Peyer's patch (tissue), 4 donors: ENCODE data around the gene ABLIM1. TPM values are rescaled to one million over a fixed set of nuclear protein-coding genes. Genes with fewer than 3 reads are reported as not detected.
A peak's percentile ranks its signal among the peaks of the same experiment; 100 is the strongest.

Experiments used
- DNase-seq, 3 donors: peaks; one replicate each; pipeline ENCODE4 v3.0.0-alpha.2; 2017 to 2019
- H3K27ac ChIP-seq, 4 donors: fragments of 200-600 bp; sonication (generic); one replicate each; pipeline ENCODE4 v1.5.1; 2016 to 2019
- H3K27me3 ChIP-seq, 2 donors: fragments of 200-600 bp; sonication (generic); one replicate each; pipeline ENCODE4 v1.5.1; 2019
- H3K36me3 ChIP-seq, 3 donors: fragments of 200-600 bp; sonication (generic); one replicate each; pipeline ENCODE4 v1.5.1; 2016 to 2019
- H3K4me1 ChIP-seq, 4 donors: fragments of 200-600 bp; sonication (generic); one replicate each; pipeline ENCODE4 v1.5.1; 2016 to 2019
- H3K4me3 ChIP-seq, 4 donors: fragments of 200-600 bp; sonication (generic); 1 replicate in 3 of 4; 2 replicates in 1 of 4; pipeline ENCODE4 v1.5.1; 2016 to 2019; ENCODE audit warnings: mild to moderate bottlenecking in 1 of 4
- H3K9me3 ChIP-seq, 4 donors: fragments of 200-600 bp; sonication (generic); one replicate each; pipeline ENCODE4 v1.5.1; 2016 to 2019; ENCODE audit warnings: mild to moderate bottlenecking in 1 of 4
- POLR2A ChIP-seq, 2 donors: fragments of 450-650 bp; IDR thresholded peaks; one replicate each; pipeline ENCODE4 v1.5.1; 2017; ENCODE audit warnings: antibody characterized with exemption in 2 of 2, mild to moderate bottlenecking in 2 of 2, moderate library complexity in 2 of 2
- total RNA-seq, 4 donors: library from RNA; depleted of rRNA; stranded (reverse); fragments of >200 nt; gene quantifications; one replicate each; pipeline ENCODE4 v1.1.0, GENCODE V29; 2016
- TF ChIP-seq, protein P1 (sequence below), 6 experiments: fragments of 450-650 bp in 4 of 6; fragments of 200-600 bp in 2 of 6; sonication (generic) in 1 of 6; IDR thresholded peaks; one replicate each; pipeline ENCODE4 v1.5.1; 2017 to 2019; ENCODE audit warnings: antibody characterized with exemption in 6 of 6, mild to moderate bottlenecking in 3 of 6, moderate library complexity in 1 of 6

ABLIM1 gene
- total RNA-seq, 4 donors from 2014 or later = 91.6 to 145 (median 121) TPM

DNA sequence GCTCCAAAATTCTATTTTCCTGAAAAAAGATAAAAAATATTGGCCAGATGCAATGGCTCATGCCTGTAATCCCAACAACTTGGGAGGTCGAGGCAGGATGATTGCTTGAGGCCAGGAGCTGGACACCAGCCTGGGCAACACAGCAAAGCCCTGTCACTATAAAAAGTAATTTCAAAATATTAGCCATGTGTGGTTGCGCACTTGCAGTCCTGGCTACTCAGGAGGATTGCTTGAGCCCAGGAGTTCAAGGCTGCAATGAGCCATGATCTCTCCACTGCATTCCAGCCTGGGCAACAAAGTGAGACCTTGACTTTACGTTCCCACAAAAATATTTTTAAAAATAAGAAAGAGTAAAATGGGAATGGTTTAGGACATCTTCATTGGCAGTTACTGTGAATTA is 149.7 kb downstream of the ABLIM1 start:
- TF ChIP-seq POLR2A (IDR thresholded peaks at IDR 0.05) = no peak
- TF ChIP-seq, protein P1, sequence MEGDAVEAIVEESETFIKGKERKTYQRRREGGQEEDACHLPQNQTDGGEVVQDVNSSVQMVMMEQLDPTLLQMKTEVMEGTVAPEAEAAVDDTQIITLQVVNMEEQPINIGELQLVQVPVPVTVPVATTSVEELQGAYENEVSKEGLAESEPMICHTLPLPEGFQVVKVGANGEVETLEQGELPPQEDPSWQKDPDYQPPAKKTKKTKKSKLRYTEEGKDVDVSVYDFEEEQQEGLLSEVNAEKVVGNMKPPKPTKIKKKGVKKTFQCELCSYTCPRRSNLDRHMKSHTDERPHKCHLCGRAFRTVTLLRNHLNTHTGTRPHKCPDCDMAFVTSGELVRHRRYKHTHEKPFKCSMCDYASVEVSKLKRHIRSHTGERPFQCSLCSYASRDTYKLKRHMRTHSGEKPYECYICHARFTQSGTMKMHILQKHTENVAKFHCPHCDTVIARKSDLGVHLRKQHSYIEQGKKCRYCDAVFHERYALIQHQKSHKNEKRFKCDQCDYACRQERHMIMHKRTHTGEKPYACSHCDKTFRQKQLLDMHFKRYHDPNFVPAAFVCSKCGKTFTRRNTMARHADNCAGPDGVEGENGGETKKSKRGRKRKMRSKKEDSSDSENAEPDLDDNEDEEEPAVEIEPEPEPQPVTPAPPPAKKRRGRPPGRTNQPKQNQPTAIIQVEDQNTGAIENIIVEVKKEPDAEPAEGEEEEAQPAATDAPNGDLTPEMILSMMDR (IDR thresholded peaks at IDR 0.05) = no peak
- no peak for DNase-seq
- no peaks in the 10 kb centered on the region for H3K9me3 ChIP-seq
- H3K4me1 ChIP-seq = peaks cover 0 to 36% (median 2%) of the 10 kb centered on the region in 4 donors
- no peaks in the 10 kb centered on the region for H3K36me3 ChIP-seq
- no peak overlapping the region for H3K4me3 ChIP-seq
- H3K27me3 ChIP-seq = no peaks in the 10 kb centered on the region
- peak overlapping the region in 2 of 4 donors; percentile 50 to 83 for H3K27ac ChIP-seq

GRCh38 chr10:114507449-114507848 is 150.6 kb downstream of the ABLIM1 start:
- H3K27me3 ChIP-seq = no peaks in the 10 kb centered on the region
- H3K9me3 ChIP-seq = no peaks in the 10 kb centered on the region
- no peak overlapping the region for H3K4me3 ChIP-seq
- DNase-seq = peak in 2 of 3 donors; percentile 93 to 95
- peak overlapping the region in 3 of 4 donors; percentile 50 to 83 (median 83) for H3K27ac ChIP-seq
- peaks cover 0 to 36% (median 4%) of the 10 kb centered on the region in 4 donors for H3K4me1 ChIP-seq
- H3K36me3 ChIP-seq = no peaks in the 10 kb centered on the region
- TF ChIP-seq POLR2A (IDR thresholded peaks at IDR 0.05) = peak in 1 of 2 donors; percentile 25
- TF ChIP-seq, protein P1 (IDR thresholded peaks at IDR 0.05) = no peak

DNA sequence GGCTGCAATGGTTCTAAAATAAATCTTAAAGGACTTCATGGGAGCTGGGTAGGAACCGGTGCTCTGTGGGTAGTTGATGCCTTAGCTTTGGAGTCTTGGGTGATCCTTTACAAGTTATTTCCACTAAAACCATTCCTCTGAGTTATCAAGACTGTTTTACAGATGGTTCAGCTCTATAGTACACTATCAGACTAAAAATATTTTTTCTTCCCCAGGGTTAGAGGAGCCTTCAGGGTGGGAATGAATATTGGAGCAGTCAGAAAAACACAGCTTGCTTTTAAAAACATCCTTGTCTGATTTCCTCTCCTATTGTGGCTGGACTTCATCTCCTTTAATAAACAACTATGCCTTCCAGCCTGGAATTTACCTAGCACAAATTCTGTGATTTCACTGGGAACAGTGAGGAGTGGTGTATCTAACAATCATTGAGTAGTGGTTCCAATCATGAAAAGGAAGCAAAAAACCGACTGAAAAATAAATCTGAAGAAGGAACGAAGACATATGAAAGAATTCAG is 151.1 kb downstream of the ABLIM1 start:
- Histone ChIP-seq H3K4me1 (peaks cover 0 to 36% (median 4%) of the 10 kb centered on the region in 4 donors), H3K9me3 (no peaks in the 10 kb centered on the region), H3K36me3 (no peaks in the 10 kb centered on the region), H3K27ac (peak overlapping the region in 3 of 4 donors; percentile 50 to 83 (median 83)), H3K27me3 (no peaks in the 10 kb centered on the region), H3K4me3 (no peak overlapping the region)
- no peak for TF ChIP-seq POLR2A (IDR thresholded peaks at IDR 0.05)
- TF ChIP-seq, protein P1 (IDR thresholded peaks at IDR 0.05) = no peak
- no peak for DNase-seq

GRCh38 chr10:114504769-114505579 is 153.1 kb downstream of the ABLIM1 start:
- TF ChIP-seq, protein P1 (IDR thresholded peaks at IDR 0.05) = no peak
- no peak for TF ChIP-seq POLR2A (IDR thresholded peaks at IDR 0.05)
- peak overlapping the region in 2 of 4 donors; percentile 31 to 39 for H3K27ac ChIP-seq
- H3K9me3 ChIP-seq = no peaks in the 10 kb centered on the region
- H3K4me1 ChIP-seq = peaks cover 0 to 49% (median 11%) of the 10 kb centered on the region in 4 donors
- no peaks in the 10 kb centered on the region for H3K27me3 ChIP-seq
- no peak overlapping the region for H3K4me3 ChIP-seq
- no peaks in the 10 kb centered on the region for H3K36me3 ChIP-seq
- DNase-seq = no peak

DNA sequence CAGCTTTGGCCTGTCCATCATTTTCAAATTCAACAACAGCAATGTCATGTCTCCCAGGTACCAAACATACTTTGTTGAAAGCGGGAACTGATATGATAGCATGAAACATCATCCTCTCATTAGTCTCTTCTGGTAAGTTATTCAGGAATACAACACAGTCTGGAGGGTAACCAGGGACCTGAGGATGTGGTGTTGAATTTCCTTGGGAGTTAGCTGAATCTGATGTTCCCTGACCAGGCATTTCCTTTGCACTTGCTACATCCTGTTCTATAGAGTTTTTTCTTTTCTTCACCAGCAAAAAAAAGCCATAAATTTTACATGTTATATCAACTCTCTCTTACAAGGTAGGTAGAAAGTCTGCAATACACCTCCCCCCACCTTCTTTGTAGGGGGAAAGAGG is 156.0 kb downstream of the ABLIM1 start:
- DNase-seq = no peak
- Histone ChIP-seq H3K36me3 (no peaks in the 10 kb centered on the region), H3K4me3 (no peak overlapping the region), H3K9me3 (no peaks in the 10 kb centered on the region), H3K27me3 (no peaks in the 10 kb centered on the region), H3K4me1 (peaks cover 0 to 46% (median 18%) of the 10 kb centered on the region in 4 donors), H3K27ac (no peak overlapping the region)
- TF ChIP-seq POLR2A (IDR thresholded peaks at IDR 0.05) = no peak
- TF ChIP-seq, protein P1 (IDR thresholded peaks at IDR 0.05) = no peak
